Suppressor macrophage (primary cell): ENCODE results near the gene KDSR.

Experiments used
- DNase-seq, 4 experiments: peaks; one replicate each; pipeline ENCODE4 v3.0.0-alpha.2; 2020 to 2022

KDSR gene

DNA sequence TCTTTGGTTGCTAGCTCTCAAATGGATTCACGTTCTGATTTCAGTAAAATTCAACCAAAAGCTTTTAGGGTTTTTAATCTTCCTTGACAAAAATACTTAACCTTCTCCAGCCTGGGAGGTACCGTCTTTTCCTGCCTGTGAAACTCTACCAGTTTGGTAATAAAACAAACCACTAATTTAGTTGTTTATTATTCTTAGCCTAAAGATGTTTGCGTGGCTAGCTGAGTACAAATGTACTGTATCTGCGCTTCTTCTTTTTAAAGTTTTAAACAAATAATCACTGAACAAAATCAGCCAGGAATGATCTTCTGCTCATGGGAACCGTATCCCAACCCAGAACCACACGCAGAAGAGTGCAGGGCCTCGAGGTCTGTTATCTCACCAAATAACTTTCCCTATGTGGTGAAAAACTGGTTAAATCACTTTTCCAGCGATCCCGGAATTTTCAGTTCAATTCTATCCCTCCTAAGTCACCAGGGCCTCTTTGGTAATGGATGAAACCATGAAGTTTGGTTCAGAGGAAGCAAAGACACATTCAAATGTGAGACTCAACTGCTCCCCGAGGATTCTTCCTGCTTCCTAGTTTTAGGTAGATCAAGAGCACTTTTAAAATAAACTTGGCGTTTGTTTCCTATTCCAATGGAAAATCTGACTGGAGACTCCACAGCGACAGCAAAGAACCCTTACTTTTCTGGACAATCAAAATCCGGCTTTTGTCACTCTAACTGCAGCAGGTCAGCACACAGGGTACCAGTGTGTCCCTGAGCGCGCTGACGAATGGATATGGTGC is 83.5 kb downstream of the KDSR start:
- no peak for DNase-seq

DNA sequence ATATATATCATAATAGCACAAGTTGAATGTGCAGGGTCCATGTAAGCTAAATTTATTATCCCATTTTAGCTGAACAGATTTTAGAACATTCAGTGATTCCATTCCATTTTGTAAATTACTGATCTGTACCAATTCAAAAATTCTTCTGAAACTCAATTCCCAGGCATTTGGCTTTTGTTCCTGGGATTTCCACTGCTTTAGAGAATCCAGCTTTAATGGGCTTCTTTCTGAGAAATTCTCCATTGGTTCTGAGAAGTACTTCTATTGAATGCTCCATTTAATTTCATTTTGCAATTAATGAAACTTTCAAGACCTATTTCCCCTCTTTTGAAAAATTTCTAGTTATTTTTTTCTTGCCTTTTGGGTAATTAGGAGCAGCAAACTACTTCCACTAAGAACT is 84.2 kb downstream of the KDSR start:
- DNase-seq: no peak
